HEK293 (cell line): ENCODE results near the gene COMMD4.

Source experiments
- CTCF ChIA-PET: fragments of 350-600 bp; formaldehyde crosslinking; extraction: SDS; loops from one replicate; lab custom pipeline; 2021; ENCODE audit warnings: antibody characterized with exemption; lab: Yijun Ruan, JAX
- POLR2A ChIA-PET: fragments of 300-600 bp; formaldehyde crosslinking; extraction: SDS; loops from one replicate; lab custom pipeline; 2020; ENCODE audit warnings: antibody characterized with exemption, inconsistent platforms; lab: Yijun Ruan, JAX
- H3K27ac ChIP-seq: fragments of 200-500 bp; sonication (Bioruptor generic); 2 replicates; pipeline ENCODE4 v1.5.1; 2014; ENCODE audit warnings: low read depth, low read length, control low read depth, inconsistent platforms; ENCODE audit errors: extremely low read depth
- H3K36me3 ChIP-seq, 2 experiments: fragments of 200-500 bp in 1 of 2; sonication (Bioruptor generic) in 1 of 2; 1 replicate in 1 of 2; 2 replicates in 1 of 2; pipeline ENCODE4 v1.5.1; 2014 to 2017; ENCODE audit warnings: inconsistent platforms in 2 of 2, low read length in 2 of 2; ENCODE audit not compliant: control insufficient read depth in 2 of 2, insufficient read depth in 1 of 2
- H3K4me1 ChIP-seq: fragments of 200-500 bp; sonication (Bioruptor generic); 2 replicates; pipeline ENCODE4 v1.5.1; 2014; ENCODE audit warnings: mild to moderate bottlenecking, low read length, inconsistent platforms; ENCODE audit not compliant: control insufficient read depth, insufficient read depth
- H3K4me3 ChIP-seq: 2 replicates; pipeline ENCODE4 v1.5.1; 2011; ENCODE audit warnings: low read depth, mild to moderate bottlenecking, control low read depth, low read length, moderate library complexity
- H3K9me3 ChIP-seq: fragments of 200-500 bp; sonication (Bioruptor generic); 2 replicates; pipeline ENCODE4 v1.5.1; 2014; ENCODE audit warnings: low read depth, low read length, inconsistent platforms; ENCODE audit not compliant: control insufficient read depth, insufficient read depth
- EGR2 ChIP-seq: fragments of 450-650 bp; formaldehyde crosslinking; IDR thresholded peaks from 2 replicates; pipeline ENCODE4 v1.5.1; 2016; ENCODE audit warnings: low read depth, missing biosample characterization, missing genetic modification characterization
- MZF1 ChIP-seq: fragments of 450-650 bp; formaldehyde crosslinking; IDR thresholded peaks from 2 replicates; pipeline ENCODE4 v1.5.1; 2017; ENCODE audit warnings: missing biosample characterization, missing genetic modification characterization, borderline replicate concordance
- RBAK ChIP-seq: fragments of 450-650 bp; formaldehyde crosslinking; IDR thresholded peaks from 2 replicates; pipeline ENCODE4 v1.5.1; 2016; ENCODE audit warnings: missing biosample characterization, missing genetic modification characterization
- TRIM28 ChIP-seq: IDR thresholded peaks from 2 replicates; pipeline ENCODE4 v1.6.1; 2011; ENCODE audit warnings: low read length, control low read depth, borderline replicate concordance
- ZBTB21 ChIP-seq: fragments of 450-650 bp; formaldehyde crosslinking; IDR thresholded peaks from 2 replicates; pipeline ENCODE4 v1.5.1; 2017; ENCODE audit warnings: missing biosample characterization, missing genetic modification characterization
- ZFP37 ChIP-seq: fragments of 450-650 bp; formaldehyde crosslinking; IDR thresholded peaks from 2 replicates; pipeline ENCODE4 v1.5.1; 2016; ENCODE audit warnings: missing biosample characterization, missing genetic modification characterization
- ZNF138 ChIP-seq: fragments of 450-650 bp; formaldehyde crosslinking; IDR thresholded peaks from 2 replicates; pipeline ENCODE4 v1.5.1; 2016; ENCODE audit warnings: missing biosample characterization, missing genetic modification characterization, borderline replicate concordance
- ZNF16 ChIP-seq: fragments of 450-650 bp; formaldehyde crosslinking; IDR thresholded peaks from 2 replicates; pipeline ENCODE4 v1.5.1; 2016; ENCODE audit warnings: low read depth, missing biosample characterization, missing genetic modification characterization
- ZNF2 ChIP-seq: fragments of 450-650 bp; formaldehyde crosslinking; IDR thresholded peaks from 2 replicates; pipeline ENCODE4 v1.5.1; 2016; ENCODE audit warnings: missing biosample characterization, missing genetic modification characterization
- ZNF214 ChIP-seq: fragments of 450-650 bp; formaldehyde crosslinking; IDR thresholded peaks from 2 replicates; pipeline ENCODE4 v1.5.1; 2017; ENCODE audit warnings: missing biosample characterization, mild to moderate bottlenecking, missing genetic modification characterization, borderline replicate concordance
- ZNF24 ChIP-seq: fragments of 450-650 bp; formaldehyde crosslinking; IDR thresholded peaks from 2 replicates; pipeline ENCODE4 v1.5.1; 2016; ENCODE audit warnings: missing biosample characterization, missing genetic modification characterization
- ZNF266 ChIP-seq: fragments of 450-650 bp; formaldehyde crosslinking; IDR thresholded peaks from 2 replicates; pipeline ENCODE4 v1.5.1; 2016; ENCODE audit warnings: missing biosample characterization, missing genetic modification characterization, low read depth
- ZNF292 ChIP-seq: fragments of 450-650 bp; formaldehyde crosslinking; IDR thresholded peaks from 2 replicates; pipeline ENCODE4 v1.5.1; 2016; ENCODE audit warnings: low read depth, missing biosample characterization, missing genetic modification characterization, borderline replicate concordance
- ZNF335 ChIP-seq: fragments of 450-650 bp; formaldehyde crosslinking; conservative IDR thresholded peaks from 2 replicates; pipeline ENCODE4 v1.5.1; 2016; ENCODE audit warnings: missing biosample characterization, missing genetic modification characterization
- ZNF366 ChIP-seq: fragments of 450-650 bp; formaldehyde crosslinking; conservative IDR thresholded peaks from 2 replicates; pipeline ENCODE4 v1.5.1; 2016; ENCODE audit warnings: missing biosample characterization, missing genetic modification characterization
- ZNF394 ChIP-seq: fragments of 450-650 bp; formaldehyde crosslinking; IDR thresholded peaks from 2 replicates; pipeline ENCODE4 v1.5.1; 2016; ENCODE audit warnings: missing biosample characterization, missing genetic modification characterization, mild to moderate bottlenecking, moderate library complexity, borderline replicate concordance
- ZNF600 ChIP-seq: fragments of 450-650 bp; formaldehyde crosslinking; IDR thresholded peaks from 2 replicates; pipeline ENCODE4 v1.5.1; 2016; ENCODE audit warnings: missing biosample characterization, missing genetic modification characterization
- ZNF701 ChIP-seq: fragments of 450-650 bp; formaldehyde crosslinking; IDR thresholded peaks from 2 replicates; pipeline ENCODE4 v1.5.1; 2016; ENCODE audit warnings: missing biosample characterization, missing genetic modification characterization
- ZNF843 ChIP-seq: fragments of 450-650 bp; formaldehyde crosslinking; IDR thresholded peaks from 2 replicates; pipeline ENCODE4 v1.5.1; 2016; ENCODE audit warnings: missing biosample characterization, missing genetic modification characterization
- ZXDB ChIP-seq: fragments of 450-650 bp; formaldehyde crosslinking; IDR thresholded peaks from 2 replicates; pipeline ENCODE4 v1.5.1; 2016; ENCODE audit warnings: missing biosample characterization, missing genetic modification characterization
- TF ChIP-seq, protein P1 (sequence below): fragments of 450-650 bp; formaldehyde crosslinking; IDR thresholded peaks from 2 replicates; pipeline ENCODE4 v1.5.1; 2016; ENCODE audit warnings: missing biosample characterization, missing genetic modification characterization
- TF ChIP-seq, protein P2 (sequence below): fragments of 450-650 bp; formaldehyde crosslinking; IDR thresholded peaks from 2 replicates; pipeline ENCODE4 v1.5.1; 2016; ENCODE audit warnings: missing biosample characterization, missing genetic modification characterization, low read depth
- TF ChIP-seq, protein P3 (sequence below): fragments of 450-650 bp; formaldehyde crosslinking; IDR thresholded peaks from 2 replicates; pipeline ENCODE4 v1.5.1; 2016; ENCODE audit warnings: missing biosample characterization, missing genetic modification characterization
- TF ChIP-seq, protein P4 (sequence below): fragments of 450-650 bp; formaldehyde crosslinking; IDR thresholded peaks from 2 replicates; pipeline ENCODE4 v1.5.1; 2017; ENCODE audit warnings: missing biosample characterization, missing genetic modification characterization
- TF ChIP-seq, protein P5 (sequence below): fragments of 450-650 bp; formaldehyde crosslinking; IDR thresholded peaks from 2 replicates; pipeline ENCODE4 v1.5.1; 2016; ENCODE audit warnings: missing biosample characterization, missing genetic modification characterization

COMMD4 gene

DNA sequence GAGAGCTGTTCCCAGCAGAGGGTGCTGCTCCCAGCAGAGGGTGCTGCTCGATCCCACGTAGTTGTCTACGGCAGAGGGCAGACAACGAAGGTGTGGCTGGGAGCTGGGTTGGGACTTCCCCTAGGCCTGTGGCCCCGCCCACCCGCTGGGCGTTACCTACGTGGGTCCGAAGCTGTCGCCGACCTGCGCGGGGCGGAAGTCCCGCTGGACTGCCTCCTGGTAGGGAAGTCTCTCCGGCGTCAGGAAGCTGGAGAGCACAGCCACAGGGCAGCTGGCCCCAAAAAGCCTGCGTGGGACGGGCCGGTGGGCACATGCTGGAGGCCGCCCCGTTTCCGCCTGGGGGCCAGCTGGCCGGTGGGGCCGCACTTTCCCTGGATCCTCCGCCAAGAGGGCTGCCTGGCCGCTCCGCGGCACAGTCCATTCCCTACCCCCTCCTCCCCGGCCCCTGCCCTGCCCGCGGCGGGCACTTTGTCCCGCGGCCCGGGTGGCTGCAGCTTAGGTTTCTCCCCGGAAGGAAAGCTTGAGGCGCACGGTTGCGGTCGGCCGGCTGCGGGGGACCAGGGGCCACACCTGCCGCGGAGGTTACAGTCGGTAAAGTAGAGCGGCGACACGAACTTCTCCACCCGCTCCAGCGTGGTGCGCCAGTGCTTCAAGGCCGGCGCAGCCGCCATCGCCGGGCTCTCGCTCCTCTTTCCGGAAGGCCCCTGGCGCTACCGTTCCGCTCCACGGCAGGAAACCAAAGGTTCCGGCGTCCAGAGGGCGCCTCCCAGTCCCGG is 32.2 kb downstream of the COMMD4 start, which contains the start of gene MAN2C1 (continued):
- TF ChIP-seq MZF1 (tag by site-specific recombination): peak; percentile 68; the same call in 1 of the 2 replicates
- TF ChIP-seq ZBTB21 (tag by site-specific recombination): peak; percentile 74
- no peak for TF ChIP-seq ZNF292 (tag by site-specific recombination)
- peak; percentile 97 for TF ChIP-seq ZNF2 (tag by site-specific recombination)
- TF ChIP-seq ZNF138: no peak
- 0 out of 2 replicates have a peak, but pooled peaks have one; percentile 20 for TF ChIP-seq ZNF266 (tag by site-specific recombination)

DNA sequence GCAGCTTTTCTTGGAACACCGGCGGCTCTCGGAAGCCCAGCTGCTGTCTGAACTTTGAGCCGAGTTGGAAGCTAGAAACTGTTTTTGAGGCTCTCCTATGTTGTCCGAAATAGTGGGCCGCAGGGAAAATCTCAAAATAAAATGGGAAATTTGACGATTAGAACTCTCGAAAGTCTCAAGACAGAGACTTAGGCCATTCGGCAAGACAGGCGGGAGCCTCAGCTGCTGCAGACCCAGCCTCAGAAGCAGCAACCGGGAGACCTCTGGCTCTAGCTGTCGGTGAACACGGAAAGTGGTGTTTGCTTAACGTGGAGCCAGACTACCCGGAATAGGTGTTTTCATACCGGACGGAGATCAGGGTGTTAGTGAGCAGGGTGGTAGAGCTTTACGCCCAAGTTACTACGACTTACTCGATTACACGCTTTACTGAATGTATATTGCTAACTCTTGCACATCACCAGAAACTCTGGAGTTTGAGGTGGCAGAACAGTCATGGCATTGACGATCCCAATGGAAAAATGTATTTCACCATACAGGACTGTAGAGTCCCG is 32.9 kb downstream of the COMMD4 start:
- H3K4me3 ChIP-seq: peak overlapping the region; percentile 88
- ChIA-PET POLR2A (interaction anchor here (0.7 to 5.8 kb wide), 35 partner anchors 9 to 457 kb away, joined by 3 to 242 read pairs (median 5); partner anchors contain the start of genes COMMD4, IMP3, NEIL1 and PPCDC), CTCF (interaction anchor here (0.6 to 5.3 kb wide), 26 partner anchors 8 to 598 kb away, joined by 3 to 66 read pairs (median 8); partner anchors contain the start of genes COMMD4, IMP3, SIN3A and SNX33)
- peaks cover 39 to 57% of the 10 kb centered on the region in 2 experiments for H3K36me3 ChIP-seq
- no peaks in the 10 kb centered on the region for H3K9me3 ChIP-seq
- peak overlapping the region; percentile 81 for H3K27ac ChIP-seq
- peaks cover 8% of the 10 kb centered on the region for H3K4me1 ChIP-seq
- no peak for TF ChIP-seq TRIM28
- peak; percentile 87 for TF ChIP-seq ZNF335 (tag by site-specific recombination)
- no peak for TF ChIP-seq ZNF214 (tag by site-specific recombination)
- no peak for TF ChIP-seq ZNF366 (tag by site-specific recombination)
- TF ChIP-seq, protein P1, sequence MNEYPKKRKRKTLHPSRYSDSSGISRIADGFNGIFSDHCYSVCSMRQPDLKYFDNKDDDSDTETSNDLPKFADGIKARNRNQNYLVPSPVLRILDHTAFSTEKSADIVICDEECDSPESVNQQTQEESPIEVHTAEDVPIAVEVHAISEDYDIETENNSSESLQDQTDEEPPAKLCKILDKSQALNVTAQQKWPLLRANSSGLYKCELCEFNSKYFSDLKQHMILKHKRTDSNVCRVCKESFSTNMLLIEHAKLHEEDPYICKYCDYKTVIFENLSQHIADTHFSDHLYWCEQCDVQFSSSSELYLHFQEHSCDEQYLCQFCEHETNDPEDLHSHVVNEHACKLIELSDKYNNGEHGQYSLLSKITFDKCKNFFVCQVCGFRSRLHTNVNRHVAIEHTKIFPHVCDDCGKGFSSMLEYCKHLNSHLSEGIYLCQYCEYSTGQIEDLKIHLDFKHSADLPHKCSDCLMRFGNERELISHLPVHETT (tag by site-specific recombination): 0 out of 2 replicates have a peak, but pooled peaks have one; percentile 82
- TF ChIP-seq ZNF24 (tag by site-specific recombination): peak; percentile 21; the same call in 1 of the 2 replicates
- TF ChIP-seq, protein P2, sequence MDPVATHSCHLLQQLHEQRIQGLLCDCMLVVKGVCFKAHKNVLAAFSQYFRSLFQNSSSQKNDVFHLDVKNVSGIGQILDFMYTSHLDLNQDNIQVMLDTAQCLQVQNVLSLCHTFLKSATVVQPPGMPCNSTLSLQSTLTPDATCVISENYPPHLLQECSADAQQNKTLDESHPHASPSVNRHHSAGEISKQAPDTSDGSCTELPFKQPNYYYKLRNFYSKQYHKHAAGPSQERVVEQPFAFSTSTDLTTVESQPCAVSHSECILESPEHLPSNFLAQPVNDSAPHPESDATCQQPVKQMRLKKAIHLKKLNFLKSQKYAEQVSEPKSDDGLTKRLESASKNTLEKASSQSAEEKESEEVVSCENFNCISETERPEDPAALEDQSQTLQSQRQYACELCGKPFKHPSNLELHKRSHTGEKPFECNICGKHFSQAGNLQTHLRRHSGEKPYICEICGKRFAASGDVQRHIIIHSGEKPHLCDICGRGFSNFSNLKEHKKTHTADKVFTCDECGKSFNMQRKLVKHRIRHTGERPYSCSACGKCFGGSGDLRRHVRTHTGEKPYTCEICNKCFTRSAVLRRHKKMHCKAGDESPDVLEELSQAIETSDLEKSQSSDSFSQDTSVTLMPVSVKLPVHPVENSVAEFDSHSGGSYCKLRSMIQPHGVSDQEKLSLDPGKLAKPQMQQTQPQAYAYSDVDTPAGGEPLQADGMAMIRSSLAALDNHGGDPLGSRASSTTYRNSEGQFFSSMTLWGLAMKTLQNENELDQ: no peak
- TF ChIP-seq ZNF701: no peak
- TF ChIP-seq EGR2 (tag by site-specific recombination): no peak
- TF ChIP-seq, protein P3, sequence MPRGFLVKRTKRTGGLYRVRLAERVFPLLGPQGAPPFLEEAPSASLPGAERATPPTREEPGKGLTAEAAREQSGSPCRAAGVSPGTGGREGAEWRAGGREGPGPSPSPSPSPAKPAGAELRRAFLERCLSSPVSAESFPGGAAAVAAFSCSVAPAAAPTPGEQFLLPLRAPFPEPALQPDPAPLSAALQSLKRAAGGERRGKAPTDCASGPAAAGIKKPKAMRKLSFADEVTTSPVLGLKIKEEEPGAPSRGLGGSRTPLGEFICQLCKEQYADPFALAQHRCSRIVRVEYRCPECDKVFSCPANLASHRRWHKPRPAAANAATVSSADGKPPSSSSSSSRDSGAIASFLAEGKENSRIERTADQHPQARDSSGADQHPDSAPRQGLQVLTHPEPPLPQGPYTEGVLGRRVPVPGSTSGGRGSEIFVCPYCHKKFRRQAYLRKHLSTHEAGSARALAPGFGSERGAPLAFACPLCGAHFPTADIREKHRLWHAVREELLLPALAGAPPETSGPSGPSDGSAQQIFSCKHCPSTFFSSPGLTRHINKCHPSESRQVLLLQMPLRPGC (tag by site-specific recombination): 0 out of 2 replicates have a peak, but pooled peaks have one; percentile 11
- TF ChIP-seq ZNF16 (tag by site-specific recombination): peak; percentile 49; the same call in 1 of the 2 replicates
- TF ChIP-seq ZNF394: no peak
- 0 out of 2 replicates have a peak, but pooled peaks have one; percentile 2 for TF ChIP-seq ZNF843 (tag by site-specific recombination)
- TF ChIP-seq ZFP37 (tag by site-specific recombination): 0 out of 2 replicates have a peak, but pooled peaks have one; percentile 15
- TF ChIP-seq, protein P4, sequence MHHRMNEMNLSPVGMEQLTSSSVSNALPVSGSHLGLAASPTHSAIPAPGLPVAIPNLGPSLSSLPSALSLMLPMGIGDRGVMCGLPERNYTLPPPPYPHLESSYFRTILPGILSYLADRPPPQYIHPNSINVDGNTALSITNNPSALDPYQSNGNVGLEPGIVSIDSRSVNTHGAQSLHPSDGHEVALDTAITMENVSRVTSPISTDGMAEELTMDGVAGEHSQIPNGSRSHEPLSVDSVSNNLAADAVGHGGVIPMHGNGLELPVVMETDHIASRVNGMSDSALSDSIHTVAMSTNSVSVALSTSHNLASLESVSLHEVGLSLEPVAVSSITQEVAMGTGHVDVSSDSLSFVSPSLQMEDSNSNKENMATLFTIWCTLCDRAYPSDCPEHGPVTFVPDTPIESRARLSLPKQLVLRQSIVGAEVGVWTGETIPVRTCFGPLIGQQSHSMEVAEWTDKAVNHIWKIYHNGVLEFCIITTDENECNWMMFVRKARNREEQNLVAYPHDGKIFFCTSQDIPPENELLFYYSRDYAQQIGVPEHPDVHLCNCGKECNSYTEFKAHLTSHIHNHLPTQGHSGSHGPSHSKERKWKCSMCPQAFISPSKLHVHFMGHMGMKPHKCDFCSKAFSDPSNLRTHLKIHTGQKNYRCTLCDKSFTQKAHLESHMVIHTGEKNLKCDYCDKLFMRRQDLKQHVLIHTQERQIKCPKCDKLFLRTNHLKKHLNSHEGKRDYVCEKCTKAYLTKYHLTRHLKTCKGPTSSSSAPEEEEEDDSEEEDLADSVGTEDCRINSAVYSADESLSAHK (tag by site-specific recombination): peak; percentile 93
- 0 out of 2 replicates have a peak, but pooled peaks have one; percentile 63 for TF ChIP-seq ZXDB (tag by site-specific recombination)
- TF ChIP-seq RBAK (tag by site-specific recombination): no peak
- TF ChIP-seq, protein P5, sequence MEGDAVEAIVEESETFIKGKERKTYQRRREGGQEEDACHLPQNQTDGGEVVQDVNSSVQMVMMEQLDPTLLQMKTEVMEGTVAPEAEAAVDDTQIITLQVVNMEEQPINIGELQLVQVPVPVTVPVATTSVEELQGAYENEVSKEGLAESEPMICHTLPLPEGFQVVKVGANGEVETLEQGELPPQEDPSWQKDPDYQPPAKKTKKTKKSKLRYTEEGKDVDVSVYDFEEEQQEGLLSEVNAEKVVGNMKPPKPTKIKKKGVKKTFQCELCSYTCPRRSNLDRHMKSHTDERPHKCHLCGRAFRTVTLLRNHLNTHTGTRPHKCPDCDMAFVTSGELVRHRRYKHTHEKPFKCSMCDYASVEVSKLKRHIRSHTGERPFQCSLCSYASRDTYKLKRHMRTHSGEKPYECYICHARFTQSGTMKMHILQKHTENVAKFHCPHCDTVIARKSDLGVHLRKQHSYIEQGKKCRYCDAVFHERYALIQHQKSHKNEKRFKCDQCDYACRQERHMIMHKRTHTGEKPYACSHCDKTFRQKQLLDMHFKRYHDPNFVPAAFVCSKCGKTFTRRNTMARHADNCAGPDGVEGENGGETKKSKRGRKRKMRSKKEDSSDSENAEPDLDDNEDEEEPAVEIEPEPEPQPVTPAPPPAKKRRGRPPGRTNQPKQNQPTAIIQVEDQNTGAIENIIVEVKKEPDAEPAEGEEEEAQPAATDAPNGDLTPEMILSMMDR (tag by site-specific recombination): no peak
- TF ChIP-seq ZNF600 (tag by site-specific recombination): peak; percentile 97
